IPS-NIHi7 (cell line): ENCODE measurements around the gene LGR6.

Experiments
- DNase-seq: peaks from one replicate; pipeline ENCODE4 v3.0.0; 2012; ENCODE audit warnings: mixed read lengths; ENCODE audit errors: extremely low spot score

Gene LGR6

GRCh38 chr1:202264726-202265125, 71.1 kb downstream of the LGR6 start:
- no peak for DNase-seq

- DNase-seq, result no peak
Measured at GRCh38 chr1:202266061-202266765, 72.6 kb downstream of the LGR6 start.

- no peak for DNase-seq
Measured at GRCh38 chr1:202268032-202268431, 74.4 kb downstream of the LGR6 start.

GRCh38 chr1:202268817-202269216, 75.2 kb downstream of the LGR6 start:
- DNase-seq, result no peak

GRCh38 chr1:202270871-202271326, 77.3 kb downstream of the LGR6 start:
- DNase-seq, result no peak

GRCh38 chr1:202272103-202272845, 78.7 kb downstream of the LGR6 start:
- DNase-seq, result no peak

GRCh38 chr1:202274611-202275010, 81.0 kb downstream of the LGR6 start:
- DNase-seq, result peak; percentile 61

- DNase-seq, result no peak
Measured at GRCh38 chr1:202275061-202275770, 81.6 kb downstream of the LGR6 start.

- no peak for DNase-seq
Measured at GRCh38 chr1:202276081-202276715, 82.6 kb downstream of the LGR6 start.

GRCh38 chr1:202276920-202277319, 83.3 kb downstream of the LGR6 start:
- DNase-seq, result no peak

GRCh38 chr1:202278751-202279150, 85.2 kb downstream of the LGR6 start:
- no peak for DNase-seq

GRCh38 chr1:202279806-202280205, 86.2 kb downstream of the LGR6 start:
- no peak for DNase-seq

- no peak for DNase-seq
Measured at GRCh38 chr1:202280595-202280994, 87.0 kb downstream of the LGR6 start.

- DNase-seq, result no peak
Measured at GRCh38 chr1:202281316-202282024, 87.9 kb downstream of the LGR6 start.

GRCh38 chr1:202282025-202282371, 88.4 kb downstream of the LGR6 start:
- DNase-seq, result no peak

GRCh38 chr1:202282596-202283283, 89.1 kb downstream of the LGR6 start:
- no peak for DNase-seq

- DNase-seq, result no peak
Measured at GRCh38 chr1:202283379-202283844, 89.8 kb downstream of the LGR6 start.

- DNase-seq, result no peak
Measured at GRCh38 chr1:202283991-202284390, 90.4 kb downstream of the LGR6 start.

GRCh38 chr1:202285908-202286307, 92.3 kb downstream of the LGR6 start:
- no peak for DNase-seq

GRCh38 chr1:202286622-202287097, 93.1 kb downstream of the LGR6 start:
- DNase-seq, result no peak

GRCh38 chr1:202287196-202287595, 93.6 kb downstream of the LGR6 start:
- no peak for DNase-seq
